ENCODE results near the gene CES1. TPM values are rescaled to one million over a fixed set of nuclear protein-coding genes. Genes with fewer than 3 reads are reported as not detected.
"Not testable (repeated sequence)": the region's sequence is repeated elsewhere in the genome, so short reads cannot be mapped to it uniquely, and the experiment has no call there.

The CES1 gene
- total and polyA plus RNA-seq, 4 donors = 1.0 to 7.5 (median 5.9) TPM; not detected in 1

DNA sequence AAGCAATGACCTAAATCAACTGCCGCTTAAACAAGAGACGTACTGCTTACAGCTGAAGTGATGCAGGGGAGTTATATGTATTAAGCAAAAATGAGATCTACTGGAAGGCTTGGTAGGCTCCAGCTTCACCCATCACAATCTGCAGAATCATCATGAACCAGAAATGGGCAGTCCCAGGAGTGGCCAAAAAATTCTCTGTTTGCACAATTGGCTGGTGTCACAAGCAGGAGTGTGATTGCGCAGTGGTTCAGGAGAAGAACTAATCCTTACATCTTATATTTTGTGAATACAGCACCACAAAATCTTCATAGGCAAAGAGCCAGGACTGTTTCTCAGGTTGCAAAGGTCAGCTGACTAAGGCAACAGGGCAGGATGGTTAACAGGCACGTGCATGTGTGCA, 75.9 kb downstream of the CES1 start:
- H3K4me3 ChIP-seq (ENCODE audit: low read depth, low read length) = no peak overlapping the region
- peaks cover 7% of the 10 kb centered on the region for H3K4me1 ChIP-seq (ENCODE audit: control insufficient read depth, insufficient read depth, low read length)
- no peaks in the 10 kb centered on the region for H3K36me3 ChIP-seq (ENCODE audit: control insufficient read depth, insufficient read depth, low read length)
- H3K27me3 ChIP-seq (ENCODE audit: control insufficient read depth, insufficient read depth, low read length) = no peaks in the 10 kb centered on the region
- 64% methylated on average over 2 of the region's 4 CpGs for WGBS (ENCODE audit: insufficient coverage)
- no peaks in the 10 kb centered on the region for H3K9me3 ChIP-seq (ENCODE audit: control insufficient read depth, insufficient read depth, low read length)
- no peak for DNase-seq (ENCODE audit: low read depth in 4 of 6, low spot score in 6 of 6)
- no peak overlapping the region for H3K27ac ChIP-seq (ENCODE audit: low read depth, low read length)

DNA sequence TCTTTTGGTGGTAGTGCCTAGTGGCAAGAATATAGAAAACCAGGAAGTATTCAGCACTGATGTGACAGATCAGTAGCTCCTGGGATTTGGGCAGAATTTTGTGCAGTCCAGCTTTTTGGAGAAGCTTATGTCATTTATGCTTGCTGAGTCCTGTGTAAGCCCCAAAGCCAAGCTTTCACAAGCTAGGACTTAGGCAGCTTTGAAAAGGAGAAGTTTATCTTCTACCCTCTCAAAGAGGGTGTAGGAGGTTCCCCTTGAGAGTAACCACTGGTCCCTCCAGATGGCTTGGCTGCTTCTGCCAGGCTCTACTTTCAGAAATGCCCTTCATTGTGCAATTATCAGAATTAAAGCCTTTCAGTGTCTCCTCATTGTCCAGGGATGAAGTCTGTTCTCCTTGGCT, 78.8 kb downstream of the CES1 start:
- Histone ChIP-seq H3K36me3 (ENCODE audit: control insufficient read depth, insufficient read depth, low read length) (no peaks in the 10 kb centered on the region), H3K27ac (ENCODE audit: low read depth, low read length) (no peak overlapping the region), H3K27me3 (ENCODE audit: control insufficient read depth, insufficient read depth, low read length) (no peaks in the 10 kb centered on the region), H3K4me3 (ENCODE audit: low read depth, low read length) (no peak overlapping the region), H3K9me3 (ENCODE audit: control insufficient read depth, insufficient read depth, low read length) (no peaks in the 10 kb centered on the region), H3K4me1 (ENCODE audit: control insufficient read depth, insufficient read depth, low read length) (no peaks in the 10 kb centered on the region)
- DNase-seq (ENCODE audit: low read depth in 4 of 6, low spot score in 6 of 6) = no peak

DNA sequence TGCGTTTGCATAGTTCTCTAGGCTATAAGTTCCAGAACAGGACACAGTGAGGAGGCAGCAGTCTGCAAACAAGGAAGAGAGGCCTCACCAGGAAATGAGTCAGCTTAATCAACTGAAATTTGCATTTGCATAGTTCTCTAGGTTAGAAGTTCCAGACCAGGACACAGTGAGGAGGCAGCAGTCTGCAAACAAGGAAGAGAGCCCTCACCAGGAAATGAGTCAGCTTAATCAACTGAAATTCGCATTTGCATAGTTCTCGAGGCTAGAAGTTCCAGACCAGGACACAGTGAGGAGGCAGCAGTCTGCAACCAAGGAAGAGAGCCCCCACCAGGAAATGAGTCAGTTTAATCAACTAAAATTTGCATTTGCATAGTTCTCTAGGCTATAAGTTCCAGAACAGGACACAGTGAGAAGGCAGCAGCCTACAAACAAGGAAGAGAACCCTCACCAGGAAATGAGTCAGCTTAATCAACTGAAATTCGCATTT, 79.7 kb downstream of the CES1 start:
- H3K36me3 ChIP-seq (ENCODE audit: control insufficient read depth, insufficient read depth, low read length); H3K4me3 ChIP-seq (ENCODE audit: low read depth, low read length): not testable (repeated sequence)

More for the DNA sequence above, 79.7 kb downstream of the CES1 start:
- H3K27ac ChIP-seq (ENCODE audit: low read depth, low read length); H3K27me3 ChIP-seq (ENCODE audit: control insufficient read depth, insufficient read depth, low read length); H3K4me1 ChIP-seq (ENCODE audit: control insufficient read depth, insufficient read depth, low read length); H3K9me3 ChIP-seq (ENCODE audit: control insufficient read depth, insufficient read depth, low read length); DNase-seq (ENCODE audit: low read depth in 4 of 6, low spot score in 6 of 6): not testable (repeated sequence)
- 90% methylated on average over 2 of the region's 4 CpGs for WGBS (ENCODE audit: insufficient coverage)

Other genes with a start within 250 kb of the CES1 start
- under 1 TPM; 0.11 to 0.89 TPM for gene SLC6A2, start 177.1 kb downstream of the CES1 start, total RNA-seq
- under 1 TPM; 0.14 to 0.23 TPM for gene SLC6A2, start 177.1 kb downstream of the CES1 start, polyA plus RNA-seq (ENCODE audit: insufficient read length in 2 of 2)
- gene CES5A, start 42.3 kb upstream of the CES1 start, total RNA-seq = under 1 TPM; 0.11 to 0.30 TPM
- under 1 TPM; 0.52 to 0.95 TPM for gene CES5A, start 42.3 kb upstream of the CES1 start, polyA plus RNA-seq (ENCODE audit: insufficient read length in 2 of 2)